Fibroblast of pulmonary artery (primary cell): ENCODE data around the gene PARP16.
A peak's percentile ranks its signal among the peaks of the same experiment; 100 is the strongest.

Source experiments
- DNase-seq: peaks from one replicate; pipeline ENCODE4 v3.0.0-alpha.2; 2010; ENCODE audit warnings: low read depth
- H3K4me3 ChIP-seq: replicated peaks from 2 replicates; pipeline ENCODE4 v1.5.1; 2011; ENCODE audit warnings: low read depth, mild to moderate bottlenecking, control low read depth, low read length, moderate library complexity
- TF ChIP-seq, protein P1 (sequence below): IDR thresholded peaks from 2 replicates; pipeline ENCODE4 v1.5.1; 2011; ENCODE audit warnings: mild to moderate bottlenecking, control low read depth, low read length, inconsistent platforms; ENCODE audit errors: missing control alignments

PARP16 gene

DNA sequence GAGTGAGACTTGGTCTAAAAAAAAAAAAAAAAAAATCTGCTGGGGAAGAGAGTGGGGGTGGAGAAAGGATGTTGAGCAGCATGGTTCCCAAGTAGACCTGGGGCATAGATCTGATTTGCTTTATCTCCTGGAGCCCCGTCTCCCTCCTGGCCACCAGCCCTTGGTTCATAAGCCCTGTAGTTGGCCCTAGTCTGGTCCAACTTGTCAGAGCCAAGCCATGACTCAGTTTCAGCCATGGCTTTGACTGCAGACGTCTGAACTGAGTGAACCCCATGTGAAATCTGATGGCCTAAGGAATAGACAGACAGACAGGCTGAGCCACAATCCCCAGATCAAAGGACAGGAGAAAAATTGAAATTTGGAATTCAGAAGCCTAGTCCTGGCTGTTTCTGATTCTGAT is 73.4 kb downstream of the PARP16 start:
- H3K4me3 ChIP-seq, result no peak overlapping the region
- no peak for DNase-seq
- TF ChIP-seq, protein P1, sequence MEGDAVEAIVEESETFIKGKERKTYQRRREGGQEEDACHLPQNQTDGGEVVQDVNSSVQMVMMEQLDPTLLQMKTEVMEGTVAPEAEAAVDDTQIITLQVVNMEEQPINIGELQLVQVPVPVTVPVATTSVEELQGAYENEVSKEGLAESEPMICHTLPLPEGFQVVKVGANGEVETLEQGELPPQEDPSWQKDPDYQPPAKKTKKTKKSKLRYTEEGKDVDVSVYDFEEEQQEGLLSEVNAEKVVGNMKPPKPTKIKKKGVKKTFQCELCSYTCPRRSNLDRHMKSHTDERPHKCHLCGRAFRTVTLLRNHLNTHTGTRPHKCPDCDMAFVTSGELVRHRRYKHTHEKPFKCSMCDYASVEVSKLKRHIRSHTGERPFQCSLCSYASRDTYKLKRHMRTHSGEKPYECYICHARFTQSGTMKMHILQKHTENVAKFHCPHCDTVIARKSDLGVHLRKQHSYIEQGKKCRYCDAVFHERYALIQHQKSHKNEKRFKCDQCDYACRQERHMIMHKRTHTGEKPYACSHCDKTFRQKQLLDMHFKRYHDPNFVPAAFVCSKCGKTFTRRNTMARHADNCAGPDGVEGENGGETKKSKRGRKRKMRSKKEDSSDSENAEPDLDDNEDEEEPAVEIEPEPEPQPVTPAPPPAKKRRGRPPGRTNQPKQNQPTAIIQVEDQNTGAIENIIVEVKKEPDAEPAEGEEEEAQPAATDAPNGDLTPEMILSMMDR, result no peak

DNA sequence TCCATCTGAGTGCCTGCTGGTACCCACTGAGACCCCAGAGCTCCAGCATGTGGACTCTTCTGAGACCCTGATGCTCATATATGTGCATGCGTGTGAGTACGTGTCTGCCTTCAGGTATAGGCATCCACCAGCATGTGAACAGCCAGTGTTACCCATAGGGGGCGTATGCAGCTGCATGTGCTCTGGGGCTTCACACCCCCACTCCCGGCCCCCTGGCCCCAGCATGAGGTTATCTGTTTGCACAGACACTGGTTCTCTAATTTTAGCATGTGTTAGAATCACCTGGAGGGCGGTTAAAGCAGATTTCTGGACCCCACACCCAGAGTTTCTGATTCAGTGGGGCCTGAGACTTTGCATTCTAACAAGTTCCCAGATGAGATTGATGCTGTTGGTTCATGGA is 74.6 kb downstream of the PARP16 start:
- no peak overlapping the region for H3K4me3 ChIP-seq
- TF ChIP-seq, protein P1, result peak; percentile 41
- no peak for DNase-seq

DNA sequence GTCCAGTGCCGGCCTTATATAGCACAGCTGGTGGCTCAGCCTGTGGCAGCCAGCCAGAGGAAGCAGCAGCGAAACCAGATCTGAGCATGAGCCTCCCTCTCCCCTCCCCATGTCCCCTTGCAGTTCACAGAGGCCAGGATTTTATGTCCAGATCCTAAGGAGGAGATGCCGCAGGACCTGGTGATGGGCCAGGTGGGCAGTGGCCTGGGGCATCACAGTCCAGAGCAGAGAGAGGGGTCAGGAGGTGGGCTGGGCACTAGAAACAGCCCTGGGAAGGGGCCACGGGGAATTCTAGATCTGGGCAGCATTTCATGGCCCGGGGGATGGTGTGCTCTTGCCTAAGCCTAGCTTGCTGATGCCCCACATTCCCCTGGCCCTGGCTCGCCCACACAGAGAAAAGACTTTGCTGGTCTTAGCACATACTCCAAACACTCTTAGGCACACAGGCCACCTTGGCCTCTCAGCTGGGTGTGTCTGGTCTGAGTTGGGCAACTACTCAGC is 75.2 kb downstream of the PARP16 start:
- TF ChIP-seq, protein P1, result no peak
- H3K4me3 ChIP-seq, result no peak overlapping the region
- DNase-seq, result peak; percentile 25

DNA sequence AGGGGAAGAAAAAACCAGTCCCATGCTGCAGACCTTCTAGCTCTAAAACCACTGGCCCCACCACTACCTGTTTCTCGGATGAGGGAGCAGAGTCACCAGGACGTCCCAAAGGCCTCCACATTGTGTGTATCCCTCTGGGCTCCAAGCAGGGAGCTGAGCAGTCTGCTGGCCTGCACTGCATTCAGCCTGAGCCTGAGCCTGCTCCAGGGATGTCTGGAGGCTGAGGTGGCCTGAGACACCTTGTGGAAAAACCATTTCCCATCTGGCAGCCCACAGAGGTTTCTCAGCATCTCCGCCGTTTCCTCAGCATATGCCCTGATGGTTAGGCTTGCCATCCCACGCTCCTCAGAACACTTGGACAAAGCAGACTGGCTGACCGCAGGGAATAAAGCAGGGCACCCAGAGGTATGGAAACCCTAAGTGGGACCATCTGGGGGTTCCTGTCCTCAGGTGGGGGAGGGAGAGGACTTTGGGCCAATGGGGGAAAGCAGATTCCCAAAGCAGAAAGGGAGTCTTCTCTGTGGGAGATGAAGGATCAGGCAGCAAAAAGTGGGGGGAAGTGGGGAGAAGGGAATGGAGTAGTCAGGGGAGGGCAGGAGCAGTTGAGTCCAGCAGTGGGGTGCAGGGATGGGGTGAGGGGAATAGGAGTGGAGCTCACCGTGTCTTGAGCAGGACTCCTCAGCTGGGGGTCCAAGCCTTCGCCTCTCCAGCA is 75.8 kb downstream of the PARP16 start, which contains the start of gene CILP:
CILP (minus strand) TSS at position 704 of the 712 bp plus-strand sequence. CDS start 1,718 bp downstream, outside the sequence.
- no peak within 1 kb of the TSS for H3K4me3 ChIP-seq
- TF ChIP-seq, protein P1, result no peak
- no peak for DNase-seq

DNA sequence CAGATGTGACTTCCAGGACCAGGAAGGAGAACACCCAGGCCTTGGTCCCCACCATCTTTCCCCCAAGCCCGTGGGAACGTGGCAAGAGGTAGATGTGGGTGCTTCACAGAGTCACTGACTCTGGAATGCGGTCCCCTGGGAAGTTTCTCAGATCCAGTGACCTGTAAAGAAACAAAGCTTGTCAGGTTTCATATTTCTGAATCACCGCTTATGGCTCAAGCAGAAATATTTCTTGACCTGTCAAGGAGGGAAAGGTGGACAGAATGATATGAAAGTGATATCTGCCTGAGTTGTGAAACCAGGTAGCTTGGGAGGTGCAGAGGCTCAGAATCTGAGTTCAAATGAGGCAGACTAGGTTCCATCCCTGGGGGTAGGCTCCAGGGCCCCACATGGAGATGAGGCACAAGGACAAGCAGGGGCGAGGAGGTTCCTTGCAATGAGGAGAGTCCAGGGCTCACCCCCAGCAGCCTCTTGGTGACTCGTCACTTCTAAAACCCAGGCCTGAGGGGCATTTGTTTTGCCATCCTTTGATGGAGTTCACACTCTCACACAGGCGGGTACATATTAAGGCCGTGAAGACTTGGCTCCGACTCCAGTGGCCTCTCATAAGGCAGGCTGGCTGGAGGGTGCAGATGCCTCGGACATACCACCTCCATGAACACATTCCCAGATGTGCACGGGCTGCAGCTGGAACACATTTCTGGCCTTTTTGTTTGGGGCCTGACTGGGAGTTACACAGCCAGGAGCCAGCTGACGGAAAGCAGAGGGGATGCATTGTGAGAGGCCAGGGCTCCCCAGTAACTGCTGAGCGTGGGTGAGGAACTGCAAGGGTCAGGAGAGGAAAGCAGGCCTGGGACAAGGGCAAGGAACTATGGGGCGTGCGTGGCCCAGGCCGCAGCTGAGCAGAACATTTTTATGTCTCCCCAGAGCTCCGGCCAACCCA is 76.7 kb downstream of the PARP16 start:
- no peak for DNase-seq
- no peak overlapping the region for H3K4me3 ChIP-seq
- TF ChIP-seq, protein P1, result no peak

DNA sequence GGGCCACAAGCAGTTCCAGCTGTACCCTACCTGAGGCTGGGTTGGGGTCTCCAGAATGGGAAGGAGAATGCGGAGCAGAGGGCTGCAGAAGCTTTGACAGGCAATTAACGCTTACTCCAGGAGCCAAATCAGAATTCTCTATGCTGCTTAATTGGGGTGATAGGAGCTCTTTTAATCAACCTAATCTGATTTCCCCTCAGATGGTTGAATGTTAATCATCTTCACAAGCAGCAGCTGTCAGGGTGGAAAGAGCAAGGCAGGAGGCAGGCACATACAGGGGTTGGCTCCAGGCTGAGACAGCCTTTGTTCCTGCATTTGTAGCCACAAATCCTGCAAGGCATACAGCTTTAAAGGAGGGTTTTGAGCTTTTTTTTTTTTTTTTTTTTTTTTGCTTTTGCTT is 78.0 kb downstream of the PARP16 start:
- no peak for DNase-seq
- no peak overlapping the region for H3K4me3 ChIP-seq
- TF ChIP-seq, protein P1, result no peak
